ENCODE data around the gene DOCK2.
"Not testable (repeated sequence)": the region's sequence is repeated elsewhere in the genome, so short reads cannot be mapped to it uniquely, and the experiment has no call there.

Gene DOCK2

GRCh38 chr5:169762338-169763095, 125.4 kb downstream of the DOCK2 start:
- no peaks in the 10 kb centered on the region for H3K36me3 ChIP-seq
- no peaks in the 10 kb centered on the region for H3K9me3 ChIP-seq (ENCODE audit: severe bottlenecking)
- DNase-seq = no peak
- TF ChIP-seq, protein P1, sequence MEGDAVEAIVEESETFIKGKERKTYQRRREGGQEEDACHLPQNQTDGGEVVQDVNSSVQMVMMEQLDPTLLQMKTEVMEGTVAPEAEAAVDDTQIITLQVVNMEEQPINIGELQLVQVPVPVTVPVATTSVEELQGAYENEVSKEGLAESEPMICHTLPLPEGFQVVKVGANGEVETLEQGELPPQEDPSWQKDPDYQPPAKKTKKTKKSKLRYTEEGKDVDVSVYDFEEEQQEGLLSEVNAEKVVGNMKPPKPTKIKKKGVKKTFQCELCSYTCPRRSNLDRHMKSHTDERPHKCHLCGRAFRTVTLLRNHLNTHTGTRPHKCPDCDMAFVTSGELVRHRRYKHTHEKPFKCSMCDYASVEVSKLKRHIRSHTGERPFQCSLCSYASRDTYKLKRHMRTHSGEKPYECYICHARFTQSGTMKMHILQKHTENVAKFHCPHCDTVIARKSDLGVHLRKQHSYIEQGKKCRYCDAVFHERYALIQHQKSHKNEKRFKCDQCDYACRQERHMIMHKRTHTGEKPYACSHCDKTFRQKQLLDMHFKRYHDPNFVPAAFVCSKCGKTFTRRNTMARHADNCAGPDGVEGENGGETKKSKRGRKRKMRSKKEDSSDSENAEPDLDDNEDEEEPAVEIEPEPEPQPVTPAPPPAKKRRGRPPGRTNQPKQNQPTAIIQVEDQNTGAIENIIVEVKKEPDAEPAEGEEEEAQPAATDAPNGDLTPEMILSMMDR (IDR thresholded peaks at IDR 0.05; ENCODE audit: low read depth, low read length) = no peak
- H3K27me3 ChIP-seq (ENCODE audit: insufficient read depth, low read depth, severe bottlenecking) = peaks cover 81% of the 10 kb centered on the region
- H3K27ac ChIP-seq = no peak overlapping the region
- H3K4me3 ChIP-seq (ENCODE audit: low read depth, low read length) = no peak overlapping the region

- no peak for DNase-seq
- H3K36me3 ChIP-seq = no peaks in the 10 kb centered on the region
- TF ChIP-seq, protein P1 (IDR thresholded peaks at IDR 0.05; ENCODE audit: low read depth, low read length) = no peak
- no peak overlapping the region for H3K4me3 ChIP-seq (ENCODE audit: low read depth, low read length)
- peaks cover 78% of the 10 kb centered on the region for H3K27me3 ChIP-seq (ENCODE audit: insufficient read depth, low read depth, severe bottlenecking)
- no peaks in the 10 kb centered on the region for H3K9me3 ChIP-seq (ENCODE audit: severe bottlenecking)
- no peak overlapping the region for H3K27ac ChIP-seq
These were observed 126.4 kb downstream of the DOCK2 start for GRCh38 chr5:169763376-169764017.

DNA sequence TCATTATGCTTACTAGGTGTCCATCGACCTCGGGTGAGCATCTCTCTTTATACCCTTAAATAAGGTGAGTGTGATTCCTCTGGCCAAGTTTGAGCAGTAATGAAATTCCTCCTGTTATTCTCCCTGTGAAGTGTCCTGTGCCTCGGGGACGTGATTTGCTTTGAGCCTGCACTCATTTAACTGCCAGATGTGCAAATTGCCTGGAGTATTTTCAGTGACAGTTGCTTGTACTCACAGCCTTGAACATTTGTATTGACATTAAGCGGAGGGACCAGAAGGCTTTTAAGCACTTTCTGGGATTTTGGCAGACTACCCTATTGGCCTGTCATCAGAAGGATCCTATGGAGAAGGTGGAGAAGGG, 126.9 kb downstream of the DOCK2 start:
- H3K9me3 ChIP-seq (ENCODE audit: severe bottlenecking) = no peaks in the 10 kb centered on the region
- peaks cover 78% of the 10 kb centered on the region for H3K27me3 ChIP-seq (ENCODE audit: insufficient read depth, low read depth, severe bottlenecking)
- no peak overlapping the region for H3K4me3 ChIP-seq (ENCODE audit: low read depth, low read length)
- H3K36me3 ChIP-seq = no peaks in the 10 kb centered on the region
- TF ChIP-seq, protein P1 (IDR thresholded peaks at IDR 0.05; ENCODE audit: low read depth, low read length) = no peak
- no peak overlapping the region for H3K27ac ChIP-seq
- no peak for DNase-seq

GRCh38 chr5:169765176-169765996, 128.3 kb downstream of the DOCK2 start:
- peaks cover 82% of the 10 kb centered on the region for H3K27me3 ChIP-seq (ENCODE audit: insufficient read depth, low read depth, severe bottlenecking)
- DNase-seq = no peak
- H3K36me3 ChIP-seq = no peaks in the 10 kb centered on the region
- no peak overlapping the region for H3K4me3 ChIP-seq (ENCODE audit: low read depth, low read length)
- H3K27ac ChIP-seq = no peak overlapping the region
- no peaks in the 10 kb centered on the region for H3K9me3 ChIP-seq (ENCODE audit: severe bottlenecking)
- TF ChIP-seq, protein P1 (IDR thresholded peaks at IDR 0.05; ENCODE audit: low read depth, low read length) = no peak

DNA sequence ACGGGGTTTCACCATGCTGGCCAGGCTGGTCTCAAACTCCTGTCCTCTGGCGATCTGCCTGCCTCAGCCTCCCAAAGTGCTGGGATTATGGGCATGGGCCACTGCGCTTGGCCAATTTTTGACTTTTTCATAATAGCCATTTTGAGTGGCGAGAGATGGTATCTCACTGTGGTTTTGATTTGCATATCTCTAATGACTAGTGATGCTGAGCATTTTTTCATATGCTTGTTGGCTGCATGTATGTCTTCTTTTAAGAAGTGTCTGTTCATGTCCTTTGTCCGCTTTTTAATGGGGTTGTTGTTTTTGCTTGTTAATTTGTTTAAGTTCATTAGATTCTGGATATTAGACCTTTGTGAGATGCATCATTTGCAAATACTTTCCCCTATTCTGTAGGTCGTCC, 129.9 kb downstream of the DOCK2 start:
- not testable (repeated sequence) for H3K27ac ChIP-seq; H3K9me3 ChIP-seq (ENCODE audit: severe bottlenecking); H3K4me3 ChIP-seq (ENCODE audit: low read depth, low read length); DNase-seq; H3K36me3 ChIP-seq
- peaks cover 77% of the 10 kb centered on the region for H3K27me3 ChIP-seq (ENCODE audit: insufficient read depth, low read depth, severe bottlenecking)

DNA sequence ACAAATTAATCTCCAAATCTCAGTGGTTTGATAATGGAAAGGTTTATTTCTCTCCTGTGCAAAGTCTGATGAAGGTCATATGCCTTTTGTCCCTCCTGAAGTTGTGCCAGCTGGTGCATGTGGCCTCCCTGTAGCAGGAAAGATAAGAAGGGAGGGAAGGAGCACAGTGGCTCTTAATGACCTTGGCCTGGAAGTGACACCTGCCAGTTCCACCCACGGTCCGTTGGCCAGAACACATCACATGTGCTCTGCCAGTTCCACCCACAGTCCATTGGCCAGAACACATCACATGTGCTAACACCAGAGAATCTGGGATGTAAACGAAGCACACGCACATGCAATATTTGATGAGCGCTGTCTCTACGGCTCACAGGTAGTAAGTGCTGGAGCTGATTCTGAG, 130.9 kb downstream of the DOCK2 start:
- H3K27me3 ChIP-seq (ENCODE audit: insufficient read depth, low read depth, severe bottlenecking) = peaks cover 71% of the 10 kb centered on the region
- TF ChIP-seq, protein P1 (IDR thresholded peaks at IDR 0.05; ENCODE audit: low read depth, low read length) = no peak
- no peak overlapping the region for H3K4me3 ChIP-seq (ENCODE audit: low read depth, low read length)
- DNase-seq = no peak
- H3K9me3 ChIP-seq (ENCODE audit: severe bottlenecking) = no peaks in the 10 kb centered on the region
- no peak overlapping the region for H3K27ac ChIP-seq
- H3K36me3 ChIP-seq = no peaks in the 10 kb centered on the region
